Measurements from ENCODE around the gene GSTCD.
"Not testable (repeated sequence)": the region's sequence is repeated elsewhere in the genome, so short reads cannot be mapped to it uniquely, and the experiment has no call there.

Gene GSTCD

GRCh38 chr4:105708181-105709080 is at the start of gene GSTCD, which contains the start of gene INTS12:
TSS of gene GSTCD (plus strand) at chr4:105708784. CDS start at chr4:105717614, 8,830 bp downstream.
TSS of gene INTS12 (minus strand) at chr4:105708689. CDS start at chr4:105700005, 8,684 bp downstream.
- peak; percentile 77 to 79 for DNase-seq (ENCODE audit: low read depth in 1 of 2, low spot score in 1 of 2)

GRCh38 chr4:105659190-105659589 is 49.4 kb upstream of the GSTCD start:
- no peak for DNase-seq (ENCODE audit: low read depth in 1 of 2, low spot score in 1 of 2)

- DNase-seq (ENCODE audit: low read depth in 1 of 2, low spot score in 1 of 2) = no peak
Measured at GRCh38 chr4:105661028-105661427, 47.6 kb upstream of the GSTCD start.

- no peak for DNase-seq (ENCODE audit: low read depth in 1 of 2, low spot score in 1 of 2)
Measured at GRCh38 chr4:105662935-105663675, 45.5 kb upstream of the GSTCD start.

GRCh38 chr4:105666693-105667092 is 41.9 kb upstream of the GSTCD start:
- DNase-seq (ENCODE audit: low read depth in 1 of 2, low spot score in 1 of 2) = no peak

- no peak for DNase-seq (ENCODE audit: low read depth in 1 of 2, low spot score in 1 of 2)
Measured at GRCh38 chr4:105670684-105671083, 37.9 kb upstream of the GSTCD start.

GRCh38 chr4:105671301-105671700 is 37.3 kb upstream of the GSTCD start:
- no peak for DNase-seq (ENCODE audit: low read depth in 1 of 2, low spot score in 1 of 2)

GRCh38 chr4:105674011-105674410 is 34.6 kb upstream of the GSTCD start:
- no peak for DNase-seq (ENCODE audit: low read depth in 1 of 2, low spot score in 1 of 2)

GRCh38 chr4:105677709-105678108 is 30.9 kb upstream of the GSTCD start:
- DNase-seq (ENCODE audit: low read depth in 1 of 2, low spot score in 1 of 2) = no peak

- no peak for DNase-seq (ENCODE audit: low read depth in 1 of 2, low spot score in 1 of 2)
Measured at GRCh38 chr4:105679186-105679585, 29.4 kb upstream of the GSTCD start.

GRCh38 chr4:105683038-105683437 is 25.5 kb upstream of the GSTCD start:
- no peak for DNase-seq (ENCODE audit: low read depth in 1 of 2, low spot score in 1 of 2)

- no peak for DNase-seq (ENCODE audit: low read depth in 1 of 2, low spot score in 1 of 2)
Measured at GRCh38 chr4:105686571-105686970, 22.0 kb upstream of the GSTCD start.

GRCh38 chr4:105694812-105695211 is 13.8 kb upstream of the GSTCD start:
- DNase-seq (ENCODE audit: low read depth in 1 of 2, low spot score in 1 of 2) = not testable (repeated sequence)

- not testable (repeated sequence) for DNase-seq (ENCODE audit: low read depth in 1 of 2, low spot score in 1 of 2)
Measured at GRCh38 chr4:105695832-105696231, 12.8 kb upstream of the GSTCD start.

GRCh38 chr4:105698607-105699006 is 10.0 kb upstream of the GSTCD start:
- DNase-seq (ENCODE audit: low read depth in 1 of 2, low spot score in 1 of 2) = no peak

GRCh38 chr4:105707782-105708180 is 803 bp upstream of the GSTCD start:
- DNase-seq (ENCODE audit: low read depth in 1 of 2, low spot score in 1 of 2) = no peak

- DNase-seq (ENCODE audit: low read depth in 1 of 2, low spot score in 1 of 2) = no peak
Measured at GRCh38 chr4:105709081-105709450, 482 bp downstream of the GSTCD start.

- no peak for DNase-seq (ENCODE audit: low read depth in 1 of 2, low spot score in 1 of 2)
Measured at GRCh38 chr4:105710012-105710600, 1.5 kb downstream of the GSTCD start.

- no peak for DNase-seq (ENCODE audit: low read depth in 1 of 2, low spot score in 1 of 2)
Measured at GRCh38 chr4:105710678-105711077, 2.1 kb downstream of the GSTCD start.

GRCh38 chr4:105712766-105713165 is 4.2 kb downstream of the GSTCD start:
- DNase-seq (ENCODE audit: low read depth in 1 of 2, low spot score in 1 of 2) = no peak

GRCh38 chr4:105714071-105714521 is 5.5 kb downstream of the GSTCD start:
- no peak for DNase-seq (ENCODE audit: low read depth in 1 of 2, low spot score in 1 of 2)

- no peak for DNase-seq (ENCODE audit: low read depth in 1 of 2, low spot score in 1 of 2)
Measured at GRCh38 chr4:105714932-105715331, 6.3 kb downstream of the GSTCD start.
